ENCODE results near the gene CTNND2. TPM values are rescaled to one million over a fixed set of nuclear protein-coding genes. Genes with fewer than 3 reads are reported as not detected.

The CTNND2 gene
- total and polyA plus RNA-seq, 9 of the 15 experiments (the other 6 are each of a cell fraction or from before 2014, with no cell fraction given), result 0.03 to 0.35 TPM; not detected in 7

DNA sequence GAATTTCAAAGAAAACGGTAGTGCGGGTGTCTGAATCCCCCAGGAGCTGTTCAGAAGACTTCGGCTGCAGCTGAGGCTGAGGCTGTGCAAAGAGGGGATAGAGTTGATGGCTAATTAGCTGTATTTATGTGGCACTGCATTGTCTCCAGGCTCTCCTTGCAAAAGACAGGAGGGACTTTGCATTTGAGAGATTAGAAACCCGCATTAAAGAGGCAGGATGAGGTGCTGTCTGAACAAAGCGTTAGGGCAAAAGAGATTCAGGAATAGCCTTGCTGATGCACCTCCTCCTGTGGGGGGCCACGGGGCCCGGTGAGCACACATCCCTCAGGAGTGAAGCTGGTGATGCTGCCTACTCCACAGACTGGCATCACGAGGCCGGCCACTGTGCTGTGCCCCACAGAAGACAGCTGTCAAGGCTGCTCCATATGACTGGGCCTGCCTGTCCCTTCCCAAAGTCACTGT lies 799.6 kb downstream of the CTNND2 start:
- H3K4me2 ChIP-seq (ENCODE audit: insufficient read depth, low read length), result no peak overlapping the region
- H3K79me2 ChIP-seq (ENCODE audit: control insufficient read depth, insufficient read depth, low read length), result no peaks in the 10 kb centered on the region
- no peaks in the 10 kb centered on the region for H3K9me3 ChIP-seq (replicated peaks; ENCODE audit: control insufficient read depth, insufficient read depth, low read depth, low read length)
- no peaks in the 10 kb centered on the region for H3K36me3 ChIP-seq (ENCODE audit: control insufficient read depth, insufficient read depth, low read length)
- intact Hi-C loops (cut with micrococcal nuclease), result no loop called here
- TF ChIP-seq, protein P1, sequence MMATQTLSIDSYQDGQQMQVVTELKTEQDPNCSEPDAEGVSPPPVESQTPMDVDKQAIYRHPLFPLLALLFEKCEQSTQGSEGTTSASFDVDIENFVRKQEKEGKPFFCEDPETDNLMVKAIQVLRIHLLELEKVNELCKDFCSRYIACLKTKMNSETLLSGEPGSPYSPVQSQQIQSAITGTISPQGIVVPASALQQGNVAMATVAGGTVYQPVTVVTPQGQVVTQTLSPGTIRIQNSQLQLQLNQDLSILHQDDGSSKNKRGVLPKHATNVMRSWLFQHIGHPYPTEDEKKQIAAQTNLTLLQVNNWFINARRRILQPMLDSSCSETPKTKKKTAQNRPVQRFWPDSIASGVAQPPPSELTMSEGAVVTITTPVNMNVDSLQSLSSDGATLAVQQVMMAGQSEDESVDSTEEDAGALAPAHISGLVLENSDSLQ (IDR thresholded peaks at IDR 0.05), result no peak
- TF ChIP-seq CREB5 (CRISPR knock-in tag; IDR thresholded peaks at IDR 0.05), result no peak
- no peak for TF ChIP-seq GMEB1 (CRISPR knock-in tag; IDR thresholded peaks at IDR 0.05)
- DNase-seq (ENCODE audit: extremely low read depth in 1 of 4, low spot score in 3 of 4) (no peak), FAIRE-seq (no peak), ATAC-seq (no peak)
- in situ Hi-C loops (cut with MboI), result no loop called here
- H4K20me1 ChIP-seq (replicated peaks; ENCODE audit: control insufficient read depth, insufficient read depth, low read length), result no peaks in the 10 kb centered on the region
- under 1% methylated on average over 9 of the region's 9 CpGs for WGBS (ENCODE audit: insufficient coverage, low coverage, missing lambda C conversion rate)
- H3K9ac ChIP-seq (ENCODE audit: insufficient read depth in 1 of 2, low read depth in 2 of 2, low read length in 2 of 2), result no peak overlapping the region
- BruUV-seq (replicated peaks), result no TSS peak
- H3K27me3 ChIP-seq (ENCODE audit: control insufficient read depth in 2 of 2, insufficient read depth in 2 of 2, low read length in 2 of 2), result peaks cover 0 to 14% of the 10 kb centered on the region in 2 experiments; a peak in 1 of 5 replicates
- no peaks in the 10 kb centered on the region for H3K9me1 ChIP-seq (ENCODE audit: control insufficient read depth, insufficient read depth, low read length)
- H3K4me3 ChIP-seq, result no peak overlapping the region
- POLR2A ChIA-PET, result interaction anchor here (0.6 kb wide), 1 partner anchor 9 kb away, joined by 7 read pairs; no protein-coding TSS in a partner anchor
- no peak overlapping the region for H2AFZ ChIP-seq (ENCODE audit: low read depth, low read length)
- no peak overlapping the region for H3K27ac ChIP-seq (ENCODE audit: extremely low read depth, low read depth, low read length)
- H3K4me1 ChIP-seq (replicated peaks in 1 of 2; ENCODE audit: control insufficient read depth in 2 of 2, insufficient read depth in 2 of 2, low read length in 2 of 2), result no peaks in the 10 kb centered on the region
- CTCF ChIA-PET (ENCODE audit: low intra/inter-chr PET ratio), result no interaction called here

Data from K562 (cell line).